ENCODE measurements around the gene NTF4.

NTF4 gene

DNA sequence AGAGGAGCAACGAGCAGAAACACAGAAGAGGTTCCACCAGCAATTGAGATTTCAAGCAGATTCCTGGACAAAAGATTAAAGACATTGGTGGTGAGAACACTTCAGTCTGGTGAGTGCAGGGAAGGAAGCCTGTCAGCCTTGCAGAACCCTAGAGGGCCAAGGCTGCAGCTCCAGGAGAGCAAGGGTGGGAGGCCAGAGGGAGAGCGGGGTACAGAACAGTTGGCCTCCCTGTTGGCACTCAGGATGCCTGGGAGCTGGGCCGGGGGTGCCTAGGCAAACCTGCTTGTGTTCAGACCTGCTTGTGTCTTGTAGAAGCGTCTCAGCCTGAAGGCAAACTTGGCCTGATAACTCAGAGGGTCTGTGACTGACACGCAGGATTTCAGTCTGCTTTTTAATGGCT is 44.4 kb upstream of the NTF4 start:
- no peak for DNase-seq
- Mint-ChIP-seq H3K36me3 (ENCODE audit: low read depth) (peaks cover 41% of the 10 kb centered on the region), H3K9me3 (no peaks in the 10 kb centered on the region), H3K27ac (peak overlapping the region; percentile 92), H3K4me3 (no peak overlapping the region), H3K4me1 (peaks cover 44% of the 10 kb centered on the region), H3K27me3 (ENCODE audit: low read depth, poor library complexity) (peaks cover 8% of the 10 kb centered on the region)
- TF ChIP-seq, protein P1, sequence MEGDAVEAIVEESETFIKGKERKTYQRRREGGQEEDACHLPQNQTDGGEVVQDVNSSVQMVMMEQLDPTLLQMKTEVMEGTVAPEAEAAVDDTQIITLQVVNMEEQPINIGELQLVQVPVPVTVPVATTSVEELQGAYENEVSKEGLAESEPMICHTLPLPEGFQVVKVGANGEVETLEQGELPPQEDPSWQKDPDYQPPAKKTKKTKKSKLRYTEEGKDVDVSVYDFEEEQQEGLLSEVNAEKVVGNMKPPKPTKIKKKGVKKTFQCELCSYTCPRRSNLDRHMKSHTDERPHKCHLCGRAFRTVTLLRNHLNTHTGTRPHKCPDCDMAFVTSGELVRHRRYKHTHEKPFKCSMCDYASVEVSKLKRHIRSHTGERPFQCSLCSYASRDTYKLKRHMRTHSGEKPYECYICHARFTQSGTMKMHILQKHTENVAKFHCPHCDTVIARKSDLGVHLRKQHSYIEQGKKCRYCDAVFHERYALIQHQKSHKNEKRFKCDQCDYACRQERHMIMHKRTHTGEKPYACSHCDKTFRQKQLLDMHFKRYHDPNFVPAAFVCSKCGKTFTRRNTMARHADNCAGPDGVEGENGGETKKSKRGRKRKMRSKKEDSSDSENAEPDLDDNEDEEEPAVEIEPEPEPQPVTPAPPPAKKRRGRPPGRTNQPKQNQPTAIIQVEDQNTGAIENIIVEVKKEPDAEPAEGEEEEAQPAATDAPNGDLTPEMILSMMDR (IDR thresholded peaks at IDR 0.05), result no peak

DNA sequence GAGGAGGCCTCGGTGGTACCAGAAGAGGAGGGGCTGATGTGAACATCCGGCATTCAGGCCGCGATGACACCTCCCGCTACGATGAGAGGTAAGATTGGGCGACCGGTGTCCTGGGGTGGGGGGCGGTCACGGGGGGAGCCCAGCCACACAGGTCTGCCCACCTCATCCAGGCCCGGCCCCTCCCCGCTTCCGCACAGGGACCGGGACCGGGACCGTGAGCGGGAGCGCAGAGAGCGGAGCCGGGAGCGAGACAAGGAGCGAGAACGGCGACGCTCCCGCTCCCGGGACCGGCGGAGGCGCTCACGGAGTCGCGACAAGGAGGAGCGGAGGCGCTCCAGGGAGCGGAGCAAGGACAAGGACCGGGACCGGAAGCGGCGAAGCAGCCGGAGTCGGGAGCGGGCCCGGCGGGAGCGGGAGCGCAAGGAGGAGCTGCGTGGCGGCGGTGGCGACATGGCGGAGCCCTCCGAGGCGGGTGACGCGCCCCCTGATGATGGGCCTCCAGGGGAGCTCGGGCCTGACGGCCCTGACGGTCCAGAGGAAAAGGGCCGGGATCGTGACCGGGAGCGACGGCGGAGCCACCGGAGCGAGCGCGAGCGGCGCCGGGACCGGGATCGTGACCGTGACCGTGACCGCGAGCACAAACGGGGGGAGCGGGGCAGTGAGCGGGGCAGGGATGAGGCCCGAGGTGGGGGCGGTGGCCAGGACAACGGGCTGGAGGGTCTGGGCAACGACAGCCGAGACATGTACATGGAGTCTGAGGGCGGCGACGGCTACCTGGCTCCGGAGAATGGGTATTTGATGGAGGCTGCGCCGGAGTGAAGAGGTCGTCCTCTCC is 43.2 kb upstream of the NTF4 start:
- no peak for DNase-seq
- H3K36me3 Mint-ChIP-seq (ENCODE audit: low read depth), result peaks cover 41% of the 10 kb centered on the region
- no peaks in the 10 kb centered on the region for H3K27me3 Mint-ChIP-seq (ENCODE audit: low read depth, poor library complexity)
- TF ChIP-seq, protein P1 (IDR thresholded peaks at IDR 0.05), result no peak
- no peak overlapping the region for H3K4me3 Mint-ChIP-seq
- peaks cover 45% of the 10 kb centered on the region for H3K4me1 Mint-ChIP-seq
- H3K27ac Mint-ChIP-seq, result no peak overlapping the region
- H3K9me3 Mint-ChIP-seq, result no peaks in the 10 kb centered on the region

DNA sequence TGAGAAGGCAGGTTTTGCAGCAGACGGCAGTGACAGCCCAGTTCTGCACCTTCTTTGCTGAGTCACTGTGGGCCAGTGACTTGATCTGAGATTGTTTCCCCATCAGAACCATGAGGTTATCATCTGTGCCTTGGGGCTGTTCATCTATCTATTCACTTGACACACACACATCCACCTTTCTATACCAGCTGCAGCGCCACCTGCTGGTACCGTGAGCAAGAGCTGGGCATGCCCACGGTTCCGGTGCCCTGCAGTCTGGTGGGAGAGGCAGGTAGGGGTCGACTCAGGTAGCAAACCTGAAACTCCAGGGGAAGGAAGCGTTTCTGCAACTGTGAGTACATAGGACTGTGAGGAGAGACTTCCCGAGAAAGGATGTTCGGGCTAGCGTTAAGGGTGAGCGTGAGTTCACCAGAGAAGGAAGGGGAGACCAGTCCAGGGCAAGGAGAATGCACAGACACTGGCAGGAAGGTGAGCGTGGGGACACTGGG is 42.1 kb upstream of the NTF4 start:
- TF ChIP-seq, protein P1 (IDR thresholded peaks at IDR 0.05), result peak; percentile 75
- no peaks in the 10 kb centered on the region for H3K9me3 Mint-ChIP-seq
- peak; percentile 73 for DNase-seq
- peak overlapping the region; percentile 36 for H3K27ac Mint-ChIP-seq
- H3K36me3 Mint-ChIP-seq (ENCODE audit: low read depth), result peaks cover 41% of the 10 kb centered on the region
- H3K4me1 Mint-ChIP-seq, result peaks cover 50% of the 10 kb centered on the region
- peaks cover 2% of the 10 kb centered on the region for H3K27me3 Mint-ChIP-seq (ENCODE audit: low read depth, poor library complexity)
- H3K4me3 Mint-ChIP-seq, result no peak overlapping the region

DNA sequence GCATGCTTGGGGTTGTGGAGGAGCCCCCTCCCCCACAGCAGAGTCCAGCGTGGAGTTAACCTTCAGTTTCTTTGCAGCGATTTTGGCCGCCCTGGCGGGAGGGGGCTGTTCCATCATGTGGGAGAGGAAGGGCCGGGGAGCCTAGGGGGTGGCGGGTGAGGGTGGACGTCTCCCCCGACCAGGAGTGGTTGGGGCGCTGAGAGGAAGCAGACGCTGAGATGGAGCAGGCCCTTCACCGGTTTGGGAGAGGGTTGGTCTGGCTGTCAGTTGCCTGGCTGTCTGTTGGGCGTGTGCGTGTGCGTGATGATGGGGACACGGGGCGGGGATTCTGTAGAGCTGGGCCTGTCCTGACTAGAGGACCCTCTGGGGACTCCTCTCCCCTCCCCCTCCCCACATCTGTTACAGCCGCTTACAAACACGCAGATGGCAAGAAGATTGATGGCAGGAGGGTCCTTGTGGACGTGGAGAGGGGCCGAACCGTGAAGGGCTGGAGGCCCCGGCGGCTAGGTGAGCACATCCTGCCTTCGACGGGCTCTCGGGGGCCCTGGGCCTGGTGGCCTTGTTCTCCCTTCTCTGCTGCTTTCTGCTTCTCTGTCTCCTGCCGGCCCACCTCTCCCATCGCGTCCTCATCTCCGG is 39.7 kb upstream of the NTF4 start:
- Mint-ChIP-seq H3K27ac (peak overlapping the region; percentile 86), H3K9me3 (no peaks in the 10 kb centered on the region), H3K4me3 (peak overlapping the region; percentile 43), H3K4me1 (peaks cover 65% of the 10 kb centered on the region), H3K36me3 (ENCODE audit: low read depth) (peaks cover 54% of the 10 kb centered on the region), H3K27me3 (ENCODE audit: low read depth, poor library complexity) (peaks cover 5% of the 10 kb centered on the region)
- TF ChIP-seq, protein P1 (IDR thresholded peaks at IDR 0.05), result no peak
- peak; percentile 67 for DNase-seq

DNA sequence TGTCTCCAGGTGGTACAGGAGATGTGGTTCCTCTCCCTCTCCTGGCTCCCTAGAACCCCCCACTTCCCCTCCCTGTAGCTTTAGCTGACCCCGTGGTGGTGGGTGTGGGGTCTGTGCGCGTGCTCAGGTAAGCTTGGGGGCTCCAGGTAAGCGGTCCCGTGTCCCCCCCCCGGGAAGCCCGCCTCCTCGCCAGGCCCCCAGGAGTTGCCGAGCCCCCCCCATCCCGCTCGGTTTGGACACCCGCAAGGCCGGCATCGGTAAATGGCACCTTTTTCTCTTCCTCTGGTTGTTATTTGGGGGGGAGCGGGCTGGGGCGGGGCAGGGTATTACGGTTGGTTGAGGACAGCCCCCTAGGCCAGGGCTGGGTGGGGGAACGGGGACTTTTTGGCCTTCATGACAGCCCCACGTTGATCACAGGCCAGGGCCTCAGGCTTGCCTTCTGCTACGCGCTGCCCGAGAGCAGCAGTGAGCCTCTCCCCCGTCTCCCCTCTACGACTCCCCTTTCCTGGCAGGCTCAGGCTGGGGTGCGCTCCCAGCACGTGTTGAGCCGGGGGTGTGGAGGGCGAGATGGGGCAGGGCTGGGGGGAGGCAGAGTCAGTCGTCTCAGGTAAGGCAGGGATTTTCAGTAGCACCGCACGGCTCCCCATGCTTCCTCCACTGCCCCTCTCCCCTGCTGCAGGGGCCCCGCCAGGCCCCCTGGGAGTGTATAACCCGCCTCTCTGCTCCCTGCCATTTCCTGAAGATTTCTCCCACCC is 38.9 kb upstream of the NTF4 start:
- peaks cover 54% of the 10 kb centered on the region for H3K36me3 Mint-ChIP-seq (ENCODE audit: low read depth)
- H3K9me3 Mint-ChIP-seq, result no peaks in the 10 kb centered on the region

More for the DNA sequence above, 38.9 kb upstream of the NTF4 start:
- H3K4me3 Mint-ChIP-seq, result no peak overlapping the region
- peaks cover 5% of the 10 kb centered on the region for H3K27me3 Mint-ChIP-seq (ENCODE audit: low read depth, poor library complexity)
- TF ChIP-seq, protein P1 (IDR thresholded peaks at IDR 0.05), result no peak
- DNase-seq, result no peak
- H3K27ac Mint-ChIP-seq, result peak overlapping the region; percentile 96
- peaks cover 66% of the 10 kb centered on the region for H3K4me1 Mint-ChIP-seq

All from nephron progenitor cell (in vitro differentiated cells).